GM19372 (cell line): Measurements from ENCODE around the gene COPZ1.

ENCODE experiments used
- ATAC-seq: cut with Tn5 transposase; IDR thresholded peaks from one replicate; pipeline ENCODE4 v1.9.1; 2021; ENCODE audit warnings: mild to moderate bottlenecking, low read depth, moderate library complexity; ENCODE audit not compliant: unreplicated experiment

The COPZ1 gene

GRCh38 chr12:54374562-54375258, 49.8 kb downstream of the COPZ1 start:
- no peak for ATAC-seq

- no peak for ATAC-seq
Measured at GRCh38 chr12:54375259-54375579, 50.3 kb downstream of the COPZ1 start.

- ATAC-seq, result no peak
Measured at GRCh38 chr12:54376596-54376995, 51.7 kb downstream of the COPZ1 start.

- ATAC-seq, result no peak
Measured at GRCh38 chr12:54377007-54377406, 52.1 kb downstream of the COPZ1 start.

GRCh38 chr12:54377797-54378515, 53.0 kb downstream of the COPZ1 start:
- ATAC-seq, result no peak

GRCh38 chr12:54378796-54379397, 54.0 kb downstream of the COPZ1 start:
- peak; percentile 50 for ATAC-seq

GRCh38 chr12:54379398-54380201, 54.7 kb downstream of the COPZ1 start:
- peak; percentile 82 for ATAC-seq

GRCh38 chr12:54381136-54381535, 56.2 kb downstream of the COPZ1 start:
- no peak for ATAC-seq

- ATAC-seq, result no peak
Measured at GRCh38 chr12:54383041-54383609, 58.2 kb downstream of the COPZ1 start.

GRCh38 chr12:54384591-54385041, 59.7 kb downstream of the COPZ1 start, which contains the start of gene ZNF385A:
Gene ZNF385A, minus strand, starts transcription at chr12:54384733. Its CDS starts 219 bp downstream, at chr12:54384514.
- ATAC-seq, result no peak

- no peak for ATAC-seq
Measured at GRCh38 chr12:54385251-54385914, 60.5 kb downstream of the COPZ1 start.

- no peak for ATAC-seq
Measured at GRCh38 chr12:54386403-54387113, 61.6 kb downstream of the COPZ1 start.

GRCh38 chr12:54387114-54387467, 62.2 kb downstream of the COPZ1 start:
- ATAC-seq, result no peak

GRCh38 chr12:54388237-54389133, 63.6 kb downstream of the COPZ1 start:
- ATAC-seq, result no peak

- ATAC-seq, result no peak
Measured at GRCh38 chr12:54389134-54389508, 64.2 kb downstream of the COPZ1 start.

GRCh38 chr12:54389607-54390175, 64.8 kb downstream of the COPZ1 start:
- ATAC-seq, result no peak

GRCh38 chr12:54390176-54390667, 65.3 kb downstream of the COPZ1 start:
- ATAC-seq, result no peak
